Measurements from ENCODE around the gene CUEDC1.

DNA sequence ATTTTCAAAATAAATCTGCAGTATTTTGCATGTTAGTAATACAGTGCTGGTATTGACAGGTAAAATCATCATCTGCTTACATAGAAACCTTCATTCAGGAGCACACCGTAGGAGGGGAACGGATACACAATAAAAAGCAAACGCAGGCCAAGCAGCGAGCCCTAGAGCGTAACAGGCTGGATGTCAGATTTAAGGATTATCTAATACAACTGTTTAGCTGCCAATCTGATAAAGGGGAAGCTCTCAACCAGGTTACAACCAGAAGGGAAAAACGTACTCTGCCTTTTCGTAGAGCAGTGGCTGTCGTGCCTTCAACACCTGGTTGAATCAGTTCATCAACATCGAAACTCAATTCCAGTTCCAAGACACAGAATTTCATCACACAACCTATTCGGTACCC lies 16.4 kb upstream of the CUEDC1 start:
- TF ChIP-seq, protein P1, sequence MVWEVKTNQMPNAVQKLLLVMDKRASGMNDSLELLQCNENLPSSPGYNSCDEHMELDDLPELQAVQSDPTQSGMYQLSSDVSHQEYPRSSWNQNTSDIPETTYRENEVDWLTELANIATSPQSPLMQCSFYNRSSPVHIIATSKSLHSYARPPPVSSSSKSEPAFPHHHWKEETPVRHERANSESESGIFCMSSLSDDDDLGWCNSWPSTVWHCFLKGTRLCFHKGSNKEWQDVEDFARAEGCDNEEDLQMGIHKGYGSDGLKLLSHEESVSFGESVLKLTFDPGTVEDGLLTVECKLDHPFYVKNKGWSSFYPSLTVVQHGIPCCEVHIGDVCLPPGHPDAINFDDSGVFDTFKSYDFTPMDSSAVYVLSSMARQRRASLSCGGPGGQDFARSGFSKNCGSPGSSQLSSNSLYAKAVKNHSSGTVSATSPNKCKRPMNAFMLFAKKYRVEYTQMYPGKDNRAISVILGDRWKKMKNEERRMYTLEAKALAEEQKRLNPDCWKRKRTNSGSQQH (CRISPR knock-in tag; IDR thresholded peaks at IDR 0.05; ENCODE audit: low read depth): no peak
- TF ChIP-seq ARID2 (CRISPR knock-in tag; IDR thresholded peaks at IDR 0.05; ENCODE audit: borderline replicate concordance) (no peak), ZNF558 (CRISPR knock-in tag; IDR thresholded peaks at IDR 0.05; ENCODE audit: borderline replicate concordance) (no peak), EP300 (IDR thresholded peaks at IDR 0.05; ENCODE audit: low read depth in 2 of 2, low read length in 2 of 2) (no peak), EP300 (CRISPR knock-in tag; IDR thresholded peaks at IDR 0.05; ENCODE audit: borderline replicate concordance) (no peak), JUND (CRISPR knock-in tag; IDR thresholded peaks at IDR 0.05) (no peak), USF2 (IDR thresholded peaks at IDR 0.05; ENCODE audit: low read depth, low read length) (no peak), USF2 (CRISPR knock-in tag; IDR thresholded peaks at IDR 0.05; ENCODE audit: borderline replicate concordance) (no peak), SP5 (CRISPR knock-in tag; IDR thresholded peaks at IDR 0.05; ENCODE audit: borderline replicate concordance, low read depth) (no peak), CTCF (CRISPR knock-in tag; IDR thresholded peaks at IDR 0.05) (no peak)

Data from HepG2 (cell line).